OCI-LY7 (cell line): Measurements from ENCODE around the gene CLNS1A. TPM values are rescaled to one million over a fixed set of nuclear protein-coding genes. Genes with fewer than 3 reads are reported as not detected.

ENCODE experiments used
- BruUV-seq: library from RNA; stranded (reverse); fragments of 400-500 nt; replicated peaks from 2 replicates; lab custom pipeline; 2021; lab: Mats Ljungman, UMichigan
- CTCF ChIA-PET: fragments of 300-600 bp; sonication (Branson Sonifier 250); formaldehyde crosslinking; loops from one replicate; lab custom pipeline; 2022; ENCODE audit warnings: antibody characterized with exemption; ENCODE audit not compliant: unreplicated experiment; lab: Charles Lee
- POLR2A ChIA-PET: fragments of 300-600 bp; sonication (Branson Sonifier 250); formaldehyde crosslinking; loops from one replicate; lab custom pipeline; 2022; ENCODE audit warnings: antibody characterized with exemption; lab: Charles Lee
- DNase-seq: peaks from one replicate; pipeline ENCODE4 v3.0.0-alpha.2; 2015; ENCODE audit warnings: low spot score
- H2AFZ ChIP-seq: fragments of 200-600 bp; sonication (generic), shearing (Covaris generic); 2 replicates; pipeline ENCODE4 v1.6.1; 2014; ENCODE audit warnings: mild to moderate bottlenecking, antibody characterized with exemption, low read length, moderate library complexity
- H3K27ac ChIP-seq: fragments of 200-600 bp; sonication (generic); 2 replicates; pipeline ENCODE4 v1.5.1; 2014; ENCODE audit warnings: mixed run types, low read depth, mild to moderate bottlenecking, moderate library complexity, low read length, inconsistent platforms; ENCODE audit not compliant: poor library complexity, severe bottlenecking
- H3K36me3 ChIP-seq: fragments of 200-600 bp; sonication (generic); 2 replicates; pipeline ENCODE4 v1.6.1; 2014; ENCODE audit warnings: mild to moderate bottlenecking, antibody characterized with exemption, low read length, moderate library complexity, mixed read lengths; ENCODE audit not compliant: insufficient read depth
- H3K4me1 ChIP-seq: fragments of 200-600 bp; sonication (generic); 2 replicates; pipeline ENCODE4 v1.5.1; 2014; ENCODE audit warnings: mild to moderate bottlenecking, low read length; ENCODE audit not compliant: insufficient read depth, poor library complexity, severe bottlenecking
- H3K4me2 ChIP-seq: fragments of 200-600 bp; sonication (generic); 2 replicates; pipeline ENCODE4 v1.6.1; 2014; ENCODE audit warnings: mild to moderate bottlenecking, low read length
- H3K4me3 ChIP-seq: fragments of 200-600 bp; sonication (generic); 2 replicates; pipeline ENCODE4 v1.5.1; 2014; ENCODE audit warnings: mild to moderate bottlenecking, low read depth, low read length; ENCODE audit not compliant: poor library complexity, severe bottlenecking
- H3K79me2 ChIP-seq: fragments of 200-600 bp; sonication (generic); 2 replicates; pipeline ENCODE4 v1.6.1; 2016; ENCODE audit warnings: low read depth, mild to moderate bottlenecking, low read length, moderate library complexity, mixed read lengths; ENCODE audit not compliant: insufficient read depth
- H3K9me2 ChIP-seq: fragments of 200-600 bp; sonication (generic); 2 replicates; pipeline ENCODE4 v1.6.1; 2016; ENCODE audit warnings: mild to moderate bottlenecking, low read length, mixed read lengths; ENCODE audit not compliant: insufficient read depth
- H3K9me3 ChIP-seq: fragments of 200-600 bp; sonication (generic); 2 replicates; pipeline ENCODE4 v1.6.1; 2014; ENCODE audit warnings: mild to moderate bottlenecking, mixed run types, low read length, mixed read lengths
- H4K20me1 ChIP-seq: fragments of 200-600 bp; sonication (generic); 2 replicates; pipeline ENCODE4 v1.6.1; 2014; ENCODE audit warnings: mild to moderate bottlenecking, antibody characterized with exemption, low read length, moderate library complexity, mixed read lengths; ENCODE audit not compliant: insufficient read depth
- CTCF ChIP-seq: fragments of 200-600 bp; sonication (generic); conservative IDR thresholded peaks from 2 replicates; pipeline ENCODE4 v1.5.1; 2014; ENCODE audit warnings: mild to moderate bottlenecking, antibody characterized with exemption, low read length, moderate library complexity, mixed read lengths
- EZH2phosphoT487 ChIP-seq: fragments of 200-600 bp; sonication (generic); IDR thresholded peaks from 2 replicates; pipeline ENCODE4 v1.6.1; 2018; ENCODE audit warnings: low read depth, borderline replicate concordance, mild to moderate bottlenecking, mixed run types, antibody characterized with exemption, low read length, moderate library complexity, mixed read lengths
- intact Hi-C: fragments of 100-400 bp; cut with micrococcal nuclease; formaldehyde crosslinking; loops from one replicate; pipeline ENCODE4 v1.10.0; 2022; ENCODE audit not compliant: unreplicated experiment
- total RNA-seq, 2 experiments: library from RNA; depleted of rRNA in 1 of 2; stranded (reverse); fragments of >200 nt in 1 of 2; shearing (Covaris generic) in 1 of 2; gene quantifications; 2 replicates each; pipeline ENCODE4 v1.2.3, GENCODE V29; 2014 to 2022

The CLNS1A gene
- total RNA-seq, 2 experiments from 2014 or later = 110 to 115 TPM

- BruUV-seq = no TSS peak
- no peaks in the 10 kb centered on the region for H3K36me3 ChIP-seq
- no peaks in the 10 kb centered on the region for H3K4me1 ChIP-seq
- no peaks in the 10 kb centered on the region for H3K9me2 ChIP-seq
- no peaks in the 10 kb centered on the region for H3K79me2 ChIP-seq
- no peak within 1 kb of the TSS for H2AFZ ChIP-seq
- ChIA-PET CTCF (no interaction called here), POLR2A (no interaction called here)
- no peak within 1 kb of the TSS for H3K27ac ChIP-seq
- intact Hi-C loops = no loop called here
- H4K20me1 ChIP-seq = no peaks in the 10 kb centered on the region
- H3K9me3 ChIP-seq = no peaks in the 10 kb centered on the region; the same call in 1 of the 2 replicates
- no peak for DNase-seq
- peak within 1 kb of the TSS; percentile 47; the same call in 1 of the 2 replicates for H3K4me2 ChIP-seq
- no peak for TF ChIP-seq EZH2phosphoT487
- no peak for TF ChIP-seq CTCF
- no peak within 1 kb of the TSS for H3K4me3 ChIP-seq
These were observed 47.9 kb downstream of the CLNS1A start, which contains the start of gene AQP11 for GRCh38 chr11:77589521-77590193. Gene AQP11 (plus strand): TSS chr11:77589953. CDS start chr11:77589993, 40 bp downstream.

GRCh38 chr11:77589181-77589520, 48.4 kb downstream of the CLNS1A start:
- Histone ChIP-seq H3K4me3 (no peak overlapping the region), H4K20me1 (no peaks in the 10 kb centered on the region)

More at GRCh38 chr11:77589181-77589520, 48.4 kb downstream of the CLNS1A start:
- POLR2A ChIA-PET = no interaction called here
- Histone ChIP-seq H3K9me2 (no peaks in the 10 kb centered on the region), H3K27ac (no peak overlapping the region), H3K4me1 (no peaks in the 10 kb centered on the region), H3K36me3 (no peaks in the 10 kb centered on the region), H3K4me2 (peak overlapping the region; percentile 36; the same call in 1 of the 2 replicates), H3K79me2 (no peaks in the 10 kb centered on the region), H2AFZ (no peak overlapping the region), H3K9me3 (no peaks in the 10 kb centered on the region; the same call in 1 of the 2 replicates)
- intact Hi-C loops = no loop called here
- DNase-seq = no peak
- CTCF ChIA-PET = no interaction called here
- TF ChIP-seq EZH2phosphoT487 (no peak), CTCF (no peak)
- no TSS peak for BruUV-seq
